ENCODE measurements around the gene OR6K2.

DNA sequence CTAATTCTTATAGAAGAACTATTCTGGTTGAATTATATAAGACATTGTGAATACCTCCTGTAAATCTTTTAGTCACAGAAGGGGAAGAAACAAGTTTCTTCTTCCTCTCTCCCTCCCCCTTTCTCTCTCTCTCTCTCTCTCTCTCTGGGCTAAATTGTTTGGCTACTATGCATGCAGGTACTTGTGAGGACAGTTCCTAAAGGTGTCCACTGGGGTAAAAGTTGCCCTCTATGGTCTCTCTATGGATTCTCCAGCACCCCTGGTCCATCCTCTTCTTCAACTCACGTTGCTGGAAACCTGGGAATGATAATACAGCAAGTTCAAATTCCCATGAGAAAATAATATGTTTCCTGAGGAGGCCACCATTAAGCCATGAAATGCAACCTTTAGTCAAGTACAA lies 14.3 kb upstream of the OR6K2 start:
- TF ChIP-seq, protein P1, sequence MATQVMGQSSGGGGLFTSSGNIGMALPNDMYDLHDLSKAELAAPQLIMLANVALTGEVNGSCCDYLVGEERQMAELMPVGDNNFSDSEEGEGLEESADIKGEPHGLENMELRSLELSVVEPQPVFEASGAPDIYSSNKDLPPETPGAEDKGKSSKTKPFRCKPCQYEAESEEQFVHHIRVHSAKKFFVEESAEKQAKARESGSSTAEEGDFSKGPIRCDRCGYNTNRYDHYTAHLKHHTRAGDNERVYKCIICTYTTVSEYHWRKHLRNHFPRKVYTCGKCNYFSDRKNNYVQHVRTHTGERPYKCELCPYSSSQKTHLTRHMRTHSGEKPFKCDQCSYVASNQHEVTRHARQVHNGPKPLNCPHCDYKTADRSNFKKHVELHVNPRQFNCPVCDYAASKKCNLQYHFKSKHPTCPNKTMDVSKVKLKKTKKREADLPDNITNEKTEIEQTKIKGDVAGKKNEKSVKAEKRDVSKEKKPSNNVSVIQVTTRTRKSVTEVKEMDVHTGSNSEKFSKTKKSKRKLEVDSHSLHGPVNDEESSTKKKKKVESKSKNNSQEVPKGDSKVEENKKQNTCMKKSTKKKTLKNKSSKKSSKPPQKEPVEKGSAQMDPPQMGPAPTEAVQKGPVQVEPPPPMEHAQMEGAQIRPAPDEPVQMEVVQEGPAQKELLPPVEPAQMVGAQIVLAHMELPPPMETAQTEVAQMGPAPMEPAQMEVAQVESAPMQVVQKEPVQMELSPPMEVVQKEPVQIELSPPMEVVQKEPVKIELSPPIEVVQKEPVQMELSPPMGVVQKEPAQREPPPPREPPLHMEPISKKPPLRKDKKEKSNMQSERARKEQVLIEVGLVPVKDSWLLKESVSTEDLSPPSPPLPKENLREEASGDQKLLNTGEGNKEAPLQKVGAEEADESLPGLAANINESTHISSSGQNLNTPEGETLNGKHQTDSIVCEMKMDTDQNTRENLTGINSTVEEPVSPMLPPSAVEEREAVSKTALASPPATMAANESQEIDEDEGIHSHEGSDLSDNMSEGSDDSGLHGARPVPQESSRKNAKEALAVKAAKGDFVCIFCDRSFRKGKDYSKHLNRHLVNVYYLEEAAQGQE (IDR thresholded peaks at IDR 0.05; ENCODE audit: insufficient read depth in 1 of 2, low read depth in 2 of 2, low read length in 1 of 2) = no peak
- no peak for TF ChIP-seq POLR2AphosphoS5 (IDR thresholded peaks at IDR 0.05; ENCODE audit: low read depth, low read length)
- TF ChIP-seq, protein P2, sequence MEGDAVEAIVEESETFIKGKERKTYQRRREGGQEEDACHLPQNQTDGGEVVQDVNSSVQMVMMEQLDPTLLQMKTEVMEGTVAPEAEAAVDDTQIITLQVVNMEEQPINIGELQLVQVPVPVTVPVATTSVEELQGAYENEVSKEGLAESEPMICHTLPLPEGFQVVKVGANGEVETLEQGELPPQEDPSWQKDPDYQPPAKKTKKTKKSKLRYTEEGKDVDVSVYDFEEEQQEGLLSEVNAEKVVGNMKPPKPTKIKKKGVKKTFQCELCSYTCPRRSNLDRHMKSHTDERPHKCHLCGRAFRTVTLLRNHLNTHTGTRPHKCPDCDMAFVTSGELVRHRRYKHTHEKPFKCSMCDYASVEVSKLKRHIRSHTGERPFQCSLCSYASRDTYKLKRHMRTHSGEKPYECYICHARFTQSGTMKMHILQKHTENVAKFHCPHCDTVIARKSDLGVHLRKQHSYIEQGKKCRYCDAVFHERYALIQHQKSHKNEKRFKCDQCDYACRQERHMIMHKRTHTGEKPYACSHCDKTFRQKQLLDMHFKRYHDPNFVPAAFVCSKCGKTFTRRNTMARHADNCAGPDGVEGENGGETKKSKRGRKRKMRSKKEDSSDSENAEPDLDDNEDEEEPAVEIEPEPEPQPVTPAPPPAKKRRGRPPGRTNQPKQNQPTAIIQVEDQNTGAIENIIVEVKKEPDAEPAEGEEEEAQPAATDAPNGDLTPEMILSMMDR (IDR thresholded peaks at IDR 0.05) = no peak

All from Panc1 (cell line).